Endothelial cell of umbilical vein (primary cell): Measurements from ENCODE around the gene TMPRSS9. TPM values are rescaled to one million over a fixed set of nuclear protein-coding genes. Genes with fewer than 3 reads are reported as not detected.
"Not testable (repeated sequence)": the region's sequence is repeated elsewhere in the genome, so short reads cannot be mapped to it uniquely, and the experiment has no call there.

Experiments used
- BruUV-seq: library from RNA; stranded (reverse); fragments of 400-500 nt; replicated peaks from 2 replicates; lab custom pipeline; 2021; lab: Mats Ljungman, UMichigan
- CTCF ChIA-PET: fragments of 300-600, 350-600 bp; sonication (Branson Sonifier 250); formaldehyde crosslinking; loops from one replicate; lab custom pipeline; 2021; ENCODE audit warnings: antibody characterized with exemption, inconsistent platforms; lab: Charles Lee
- POLR2A ChIA-PET: fragments of 300-600, 350-600 bp; sonication (Branson Sonifier 250); formaldehyde crosslinking; loops from one replicate; lab custom pipeline; 2021; ENCODE audit warnings: antibody characterized with exemption, inconsistent platforms; lab: Charles Lee
- DNase-seq: peaks from one replicate; pipeline ENCODE4 v3.0.0-alpha.2; 2011; ENCODE audit warnings: low read depth, low spot score
- FAIRE-seq: peaks from 2 replicates; lab custom pipeline; 2011; peaks lifted over from hg19 to GRCh38; lab: Jason Lieb, UNC
- H2AFZ ChIP-seq: 2 replicates; pipeline ENCODE4 v1.6.0; 2012; ENCODE audit warnings: low read depth, low read length, control low read depth, inconsistent platforms
- H3K27ac ChIP-seq: 2 replicates; pipeline ENCODE4 v1.5.1; 2011; ENCODE audit warnings: low read depth, mild to moderate bottlenecking, control low read depth, low read length, moderate library complexity; ENCODE audit not compliant: insufficient read depth
- H3K27me3 ChIP-seq, 2 experiments: 2 replicates each; pipeline versions ENCODE4 v1.6.0 to v1.6.1; 2011; ENCODE audit warnings: low read length in 2 of 2, mixed read lengths in 1 of 2; ENCODE audit not compliant: control insufficient read depth in 2 of 2, insufficient read depth in 2 of 2
- H3K36me3 ChIP-seq, 2 experiments: 2 replicates in 1 of 2; 3 replicates in 1 of 2; pipeline ENCODE4 v1.5.1; 2011; ENCODE audit warnings: low read length in 2 of 2, mild to moderate bottlenecking in 1 of 2, moderate library complexity in 1 of 2; ENCODE audit not compliant: control insufficient read depth in 2 of 2, insufficient read depth in 2 of 2; ENCODE audit errors: extremely low read depth in 1 of 2
- H3K4me1 ChIP-seq: 3 replicates; pipeline ENCODE4 v1.5.1; 2011; ENCODE audit warnings: mild to moderate bottlenecking, low read length; ENCODE audit not compliant: control insufficient read depth, insufficient read depth; ENCODE audit errors: extremely low read depth
- H3K4me2 ChIP-seq: 2 replicates; pipeline ENCODE4 v1.6.1; 2011; ENCODE audit warnings: low read length, control low read depth, mixed read lengths; ENCODE audit not compliant: insufficient read depth
- H3K4me3 ChIP-seq, 3 experiments: fragments of 200-600 bp in 1 of 3; sonication (generic), shearing (Covaris generic) in 1 of 3; replicated peaks in 1 of 3; 2 replicates each; pipeline ENCODE4 v1.5.1; 2011 to 2016; ENCODE audit warnings: control low read depth in 3 of 3, low read length in 3 of 3, mild to moderate bottlenecking in 2 of 3, inconsistent platforms in 1 of 3, low read depth in 1 of 3, moderate library complexity in 1 of 3; ENCODE audit not compliant: insufficient read depth in 1 of 3
- H3K79me2 ChIP-seq: 2 replicates; pipeline ENCODE4 v1.6.0; 2012; ENCODE audit warnings: low read length, inconsistent platforms; ENCODE audit not compliant: control insufficient read depth, insufficient read depth
- H3K9ac ChIP-seq: replicated peaks from 2 replicates; pipeline ENCODE3; 2011; ENCODE audit warnings: low read length, control low read depth; ENCODE audit not compliant: insufficient read depth; ENCODE audit errors: extremely low read depth
- H3K9me1 ChIP-seq: replicated peaks from 3 replicates; pipeline ENCODE4 v1.6.0; 2011; ENCODE audit warnings: mild to moderate bottlenecking, low read length; ENCODE audit not compliant: control insufficient read depth, insufficient read depth; ENCODE audit errors: extremely low read depth
- H3K9me3 ChIP-seq: replicated peaks from 2 replicates; pipeline ENCODE4 v1.5.1; 2012; ENCODE audit warnings: low read length, inconsistent platforms; ENCODE audit not compliant: control insufficient read depth, insufficient read depth
- H4K20me1 ChIP-seq: replicated peaks from 2 replicates; pipeline ENCODE3; 2011; ENCODE audit warnings: mild to moderate bottlenecking, low read length; ENCODE audit not compliant: control insufficient read depth, insufficient read depth; ENCODE audit errors: extremely low read depth
- dilution Hi-C: fragments of 300-500 bp; cut with MboI; formaldehyde crosslinking; loops from one replicate; pipeline ENCODE4 v1.15.0; 2019; ENCODE audit warnings: low sequenced_read_pairs; ENCODE audit not compliant: extremely low pct_ligation_motif_present
- intact Hi-C: fragments of 100-400 bp; cut with micrococcal nuclease; formaldehyde crosslinking; loops from one replicate; pipeline ENCODE4 v1.10.0; 2022
- polyA plus RNA-seq, 4 experiments: library from polyadenylated mRNA; depleted of rRNA in 3 of 4; stranded (reverse) in 3 of 4; unstranded in 1 of 4; fragments of >200 nt; gene quantifications; 2 replicates each; pipeline versions ENCODE4 v1.2.1 to v1.2.3, GENCODE V29; 2011 to 2012; ENCODE audit warnings: missing spikeins in 1 of 4
- total RNA-seq: library from RNA; stranded (reverse); gene quantifications from 2 replicates; pipeline ENCODE4 v1.2.3, GENCODE V29; 2021

TMPRSS9 gene
- total and polyA plus RNA-seq, 2 donors (not counting 3 experiments of a cell fraction or from before 2014, with no cell fraction given): not detected

- H3K4me3 ChIP-seq, DNase-seq, FAIRE-seq, H3K4me2 ChIP-seq, H3K9ac ChIP-seq, H2AFZ ChIP-seq, H3K27me3 ChIP-seq, H3K27ac ChIP-seq, dilution Hi-C loops, H3K36me3 ChIP-seq, BruUV-seq, H4K20me1 ChIP-seq, POLR2A ChIA-PET, H3K9me1 ChIP-seq, H3K4me1 ChIP-seq, H3K9me3 ChIP-seq, H3K79me2 ChIP-seq: not testable (repeated sequence)
- CTCF ChIA-PET: interaction anchor here (1.0 to 1.4 kb wide), 3 partner anchors 134 to 242 kb away, joined by 3 to 4 read pairs (median 3); no protein-coding TSS in a partner anchor
- intact Hi-C loops: loop anchor here (10.0 kb wide), 1 partner anchor 219 kb away; no protein-coding TSS in a partner anchor
These were observed 35.3 kb downstream of the TMPRSS9 start for GRCh38 chr19:2395293-2395829.

GRCh38 chr19:2397173-2397572 is 37.1 kb downstream of the TMPRSS9 start:
- intact Hi-C loops: loop anchor here (10.0 kb wide), 1 partner anchor 218 kb away; no protein-coding TSS in a partner anchor
- FAIRE-seq, CTCF ChIA-PET, H3K9ac ChIP-seq, H3K4me2 ChIP-seq, H3K79me2 ChIP-seq, H3K9me1 ChIP-seq, DNase-seq, H2AFZ ChIP-seq, H3K27ac ChIP-seq, dilution Hi-C loops, POLR2A ChIA-PET, H3K4me3 ChIP-seq, H4K20me1 ChIP-seq, BruUV-seq, H3K9me3 ChIP-seq, H3K27me3 ChIP-seq, H3K36me3 ChIP-seq, H3K4me1 ChIP-seq: not testable (repeated sequence)
